Esophagus squamous epithelium (tissue), 5 donors: Measurements from ENCODE around the gene HELZ. TPM values are rescaled to one million over a fixed set of nuclear protein-coding genes. Genes with fewer than 3 reads are reported as not detected.

ENCODE experiments used
- DNase-seq: peaks from one replicate; lab custom pipeline; 2025; lab: John Stamatoyannopoulos, UW
- H3K27ac ChIP-seq, 4 donors: fragments of 200-600 bp; sonication (generic); one replicate each; pipeline ENCODE4 v1.5.1; 2016 to 2019; ENCODE audit warnings: mild to moderate bottlenecking in 1 of 4
- H3K27me3 ChIP-seq, 4 donors: fragments of 200-600 bp; sonication (generic); 1 replicate in 3 of 4; 2 replicates in 1 of 4; pipeline versions ENCODE4 v1.5.1 to v1.6.0; 2017 to 2021; ENCODE audit warnings: antibody characterized with exemption in 1 of 4
- H3K36me3 ChIP-seq, 3 donors: fragments of 200-600 bp; sonication (generic); one replicate each; pipeline ENCODE4 v1.5.1; 2016 to 2019
- H3K4me1 ChIP-seq, 3 donors: fragments of 200-600 bp; sonication (generic); one replicate each; pipeline ENCODE4 v1.5.1; 2017 to 2019
- H3K4me3 ChIP-seq, 4 donors: fragments of 200-600 bp; sonication (generic); 1 replicate in 3 of 4; 2 replicates in 1 of 4; pipeline ENCODE4 v1.5.1; 2016 to 2019; ENCODE audit warnings: mild to moderate bottlenecking in 2 of 4, moderate library complexity in 1 of 4
- H3K9me3 ChIP-seq, 3 donors: fragments of 200-600 bp; sonication (generic); one replicate each; pipeline ENCODE4 v1.5.1; 2016 to 2019
- CTCF ChIP-seq, 6 experiments: fragments of 450-650 bp in 4 of 6; fragments of 200-600 bp in 2 of 6; sonication (generic) in 2 of 6; IDR thresholded peaks; one replicate each; pipeline ENCODE4 v1.5.1; 2016 to 2019; ENCODE audit warnings: antibody characterized with exemption in 6 of 6, mild to moderate bottlenecking in 4 of 6, moderate library complexity in 4 of 6
- POLR2A ChIP-seq, 4 donors: fragments of 450-650 bp; IDR thresholded peaks; one replicate each; pipeline ENCODE4 v1.6.1; 2017; ENCODE audit warnings: antibody characterized with exemption in 4 of 4, mild to moderate bottlenecking in 4 of 4, moderate library complexity in 3 of 4
- WGBS, 2 donors: methylation state at CpG; one replicate each; pipeline ENCODE4 v1.1.5; 2018; 5-methylcytosine and 5-hydroxymethylcytosine counted together
- intact Hi-C: fragments of 100-400 bp; cut with DNase I; formaldehyde crosslinking; loops from one replicate; pipeline ENCODE4 v1.15.0; 2022
- total RNA-seq, 4 donors: library from RNA; depleted of rRNA; stranded (reverse); fragments of >200 nt; gene quantifications; one replicate each; pipeline ENCODE4 v1.1.0, GENCODE V29; 2016
- donor health status: DM: yes; HTN: yes; CAD: no.

HELZ gene
- total RNA-seq, 4 donors from 2014 or later = 11.4 to 42.5 (median 26.8) TPM

- no peaks in the 10 kb centered on the region for H3K4me1 ChIP-seq
- H3K4me3 ChIP-seq = no peak overlapping the region
- intact Hi-C loops = no loop called here
- DNase-seq = no peak
- H3K27ac ChIP-seq = no peak overlapping the region
- 87 to 88% methylated on average over 5 of the region's 5 CpGs for WGBS, 2 donors
- no peaks in the 10 kb centered on the region for H3K27me3 ChIP-seq
- no peaks in the 10 kb centered on the region for H3K9me3 ChIP-seq
- TF ChIP-seq CTCF (IDR thresholded peaks at IDR 0.05) = no peak
- TF ChIP-seq POLR2A (IDR thresholded peaks at IDR 0.05) = no peak
- H3K36me3 ChIP-seq = peaks cover 0 to 86% (median 0%) of the 10 kb centered on the region in 3 donors
These were observed 108.6 kb downstream of the HELZ start for GRCh38 chr17:67136191-67137025.

- no peak for DNase-seq
- Histone ChIP-seq H3K27me3 (no peaks in the 10 kb centered on the region), H3K36me3 (peaks cover 0 to 67% (median 0%) of the 10 kb centered on the region in 3 donors), H3K4me3 (no peak overlapping the region), H3K4me1 (no peaks in the 10 kb centered on the region), H3K27ac (no peak overlapping the region), H3K9me3 (no peaks in the 10 kb centered on the region)
- no peak for TF ChIP-seq POLR2A (IDR thresholded peaks at IDR 0.05)
- TF ChIP-seq CTCF (IDR thresholded peaks at IDR 0.05) = no peak
- intact Hi-C loops = no loop called here
These were observed 111.8 kb downstream of the HELZ start for GRCh38 chr17:67133161-67133560.

GRCh38 chr17:67132366-67132765 is 112.6 kb downstream of the HELZ start:
- H3K4me3 ChIP-seq = no peak overlapping the region
- intact Hi-C loops = no loop called here
- H3K9me3 ChIP-seq = no peaks in the 10 kb centered on the region
- H3K27me3 ChIP-seq = no peaks in the 10 kb centered on the region
- no peak for DNase-seq
- peaks cover 0 to 68% (median 0%) of the 10 kb centered on the region in 3 donors for H3K36me3 ChIP-seq
- no peak for TF ChIP-seq POLR2A (IDR thresholded peaks at IDR 0.05)
- TF ChIP-seq CTCF (IDR thresholded peaks at IDR 0.05) = no peak
- H3K27ac ChIP-seq = no peak overlapping the region
- H3K4me1 ChIP-seq = no peaks in the 10 kb centered on the region
- 56 to 88% methylated on average over 1 of the region's 1 CpG for WGBS, 2 donors

GRCh38 chr17:67130768-67131167 is 114.2 kb downstream of the HELZ start:
- Histone ChIP-seq H3K36me3 (peaks cover 0 to 63% (median 0%) of the 10 kb centered on the region in 3 donors), H3K27me3 (no peaks in the 10 kb centered on the region), H3K4me1 (no peaks in the 10 kb centered on the region), H3K4me3 (no peak overlapping the region), H3K27ac (no peak overlapping the region), H3K9me3 (no peaks in the 10 kb centered on the region)
- no peak for TF ChIP-seq POLR2A (IDR thresholded peaks at IDR 0.05)
- TF ChIP-seq CTCF (IDR thresholded peaks at IDR 0.05) = no peak
- WGBS, 2 donors = 92 to 96% methylated on average over 4 of the region's 4 CpGs
- no peak for DNase-seq
- intact Hi-C loops = no loop called here

- TF ChIP-seq POLR2A (IDR thresholded peaks at IDR 0.05) (no peak), CTCF (IDR thresholded peaks at IDR 0.05) (no peak)
- intact Hi-C loops = no loop called here
- DNase-seq = no peak
- no peaks in the 10 kb centered on the region for H3K4me1 ChIP-seq
- H3K27ac ChIP-seq = no peak overlapping the region
- H3K9me3 ChIP-seq = no peaks in the 10 kb centered on the region
- WGBS, 2 donors = 87 to 88% methylated on average over 3 of the region's 3 CpGs
- no peak overlapping the region for H3K4me3 ChIP-seq
- H3K27me3 ChIP-seq = no peaks in the 10 kb centered on the region
- H3K36me3 ChIP-seq = peaks cover 0 to 50% (median 0%) of the 10 kb centered on the region in 3 donors
These were observed 115.7 kb downstream of the HELZ start for GRCh38 chr17:67129283-67129682.
